HEK293 (cell line): ENCODE data around the gene NRP1.

Experiments
- ATF2 ChIP-seq: fragments of 450-650 bp; formaldehyde crosslinking; IDR thresholded peaks from 2 replicates; pipeline ENCODE4 v1.5.1; 2016; ENCODE audit warnings: missing biosample characterization, missing genetic modification characterization, low read depth
- ELK4 ChIP-seq: IDR thresholded peaks from 2 replicates; pipeline ENCODE4 v1.6.1; 2011; ENCODE audit warnings: mild to moderate bottlenecking, low read depth, low read length, borderline replicate concordance
- FEZF1 ChIP-seq: fragments of 450-650 bp; formaldehyde crosslinking; IDR thresholded peaks from 2 replicates; pipeline ENCODE4 v1.5.1; 2016; ENCODE audit warnings: missing biosample characterization, missing genetic modification characterization
- GFI1B ChIP-seq: fragments of 450-650 bp; formaldehyde crosslinking; IDR thresholded peaks from 2 replicates; pipeline ENCODE4 v1.5.1; 2016; ENCODE audit warnings: missing biosample characterization, missing genetic modification characterization
- GLIS2 ChIP-seq: fragments of 450-650 bp; formaldehyde crosslinking; IDR thresholded peaks from 2 replicates; pipeline ENCODE4 v1.5.1; 2016; ENCODE audit warnings: missing biosample characterization, missing genetic modification characterization
- KLF16 ChIP-seq: fragments of 450-650 bp; formaldehyde crosslinking; IDR thresholded peaks from 2 replicates; pipeline ENCODE4 v1.5.1; 2017; ENCODE audit warnings: missing biosample characterization, missing genetic modification characterization
- KLF7 ChIP-seq: fragments of 450-650 bp; formaldehyde crosslinking; IDR thresholded peaks from 2 replicates; pipeline ENCODE4 v1.5.1; 2016; ENCODE audit warnings: missing biosample characterization, missing genetic modification characterization, borderline replicate concordance
- PRDM6 ChIP-seq: fragments of 450-650 bp; formaldehyde crosslinking; IDR thresholded peaks from 2 replicates; pipeline ENCODE4 v1.5.1; 2017; ENCODE audit warnings: missing biosample characterization, missing genetic modification characterization
- SP2 ChIP-seq: fragments of 450-650 bp; formaldehyde crosslinking; IDR thresholded peaks from 2 replicates; pipeline ENCODE4 v1.5.1; 2016; ENCODE audit warnings: missing biosample characterization, missing genetic modification characterization
- YY2 ChIP-seq: fragments of 450-650 bp; formaldehyde crosslinking; IDR thresholded peaks from 2 replicates; pipeline ENCODE4 v1.5.1; 2016; ENCODE audit warnings: missing biosample characterization, missing genetic modification characterization
- ZBTB1 ChIP-seq: fragments of 450-650 bp; formaldehyde crosslinking; IDR thresholded peaks from 2 replicates; pipeline ENCODE4 v1.5.1; 2016; ENCODE audit warnings: missing biosample characterization, missing genetic modification characterization
- ZBTB20 ChIP-seq: fragments of 450-650 bp; formaldehyde crosslinking; IDR thresholded peaks from 2 replicates; pipeline ENCODE4 v1.5.1; 2016; ENCODE audit warnings: missing biosample characterization, missing genetic modification characterization
- ZNF140 ChIP-seq: fragments of 450-650 bp; formaldehyde crosslinking; IDR thresholded peaks from 2 replicates; pipeline ENCODE4 v1.5.1; 2016; ENCODE audit warnings: missing biosample characterization, missing genetic modification characterization
- ZNF175 ChIP-seq: fragments of 450-650 bp; formaldehyde crosslinking; IDR thresholded peaks from 2 replicates; pipeline ENCODE4 v1.5.1; 2016; ENCODE audit warnings: missing biosample characterization, missing genetic modification characterization
- ZNF23 ChIP-seq: fragments of 450-650 bp; formaldehyde crosslinking; IDR thresholded peaks from 2 replicates; pipeline ENCODE4 v1.5.1; 2016; ENCODE audit warnings: missing biosample characterization, missing genetic modification characterization, borderline replicate concordance
- ZNF24 ChIP-seq: fragments of 450-650 bp; formaldehyde crosslinking; IDR thresholded peaks from 2 replicates; pipeline ENCODE4 v1.5.1; 2016; ENCODE audit warnings: missing biosample characterization, missing genetic modification characterization
- ZNF248 ChIP-seq: fragments of 450-650 bp; formaldehyde crosslinking; IDR thresholded peaks from 2 replicates; pipeline ENCODE4 v1.5.1; 2017; ENCODE audit warnings: missing biosample characterization, missing genetic modification characterization
- ZNF280D ChIP-seq: fragments of 450-650 bp; formaldehyde crosslinking; IDR thresholded peaks from 2 replicates; pipeline ENCODE4 v1.5.1; 2016; ENCODE audit warnings: missing biosample characterization, missing genetic modification characterization
- ZNF292 ChIP-seq: fragments of 450-650 bp; formaldehyde crosslinking; IDR thresholded peaks from 2 replicates; pipeline ENCODE4 v1.5.1; 2016; ENCODE audit warnings: low read depth, missing biosample characterization, missing genetic modification characterization, borderline replicate concordance
- ZNF398 ChIP-seq: fragments of 450-650 bp; formaldehyde crosslinking; IDR thresholded peaks from 2 replicates; pipeline ENCODE4 v1.5.1; 2017; ENCODE audit warnings: missing biosample characterization, missing genetic modification characterization
- ZNF488 ChIP-seq: fragments of 450-650 bp; formaldehyde crosslinking; IDR thresholded peaks from 2 replicates; pipeline ENCODE4 v1.5.1; 2016; ENCODE audit warnings: missing biosample characterization, missing genetic modification characterization
- ZNF530 ChIP-seq: fragments of 450-650 bp; formaldehyde crosslinking; IDR thresholded peaks from 2 replicates; pipeline ENCODE4 v1.5.1; 2016; ENCODE audit warnings: low read depth, missing biosample characterization, missing genetic modification characterization
- ZNF558 ChIP-seq: fragments of 450-650 bp; formaldehyde crosslinking; IDR thresholded peaks from 2 replicates; pipeline ENCODE4 v1.5.1; 2016; ENCODE audit warnings: missing biosample characterization, missing genetic modification characterization
- ZNF600 ChIP-seq: fragments of 450-650 bp; formaldehyde crosslinking; IDR thresholded peaks from 2 replicates; pipeline ENCODE4 v1.5.1; 2016; ENCODE audit warnings: missing biosample characterization, missing genetic modification characterization
- ZNF654 ChIP-seq: fragments of 450-650 bp; formaldehyde crosslinking; IDR thresholded peaks from 2 replicates; pipeline ENCODE4 v1.5.1; 2016; ENCODE audit warnings: low read depth, missing biosample characterization, missing genetic modification characterization
- ZNF677 ChIP-seq: fragments of 450-650 bp; IDR thresholded peaks from 2 replicates; pipeline ENCODE4 v1.5.0; 2018; ENCODE audit warnings: missing biosample characterization, mild to moderate bottlenecking, missing genetic modification characterization, moderate library complexity
- ZNF692 ChIP-seq: fragments of 450-650 bp; formaldehyde crosslinking; IDR thresholded peaks from 2 replicates; pipeline ENCODE4 v1.5.1; 2016; ENCODE audit warnings: missing biosample characterization, missing genetic modification characterization
- ZNF777 ChIP-seq: fragments of 450-650 bp; formaldehyde crosslinking; IDR thresholded peaks from 2 replicates; pipeline ENCODE4 v1.5.1; 2017; ENCODE audit warnings: missing biosample characterization, missing genetic modification characterization, borderline replicate concordance
- ZSCAN16 ChIP-seq: fragments of 450-650 bp; formaldehyde crosslinking; IDR thresholded peaks from 2 replicates; pipeline ENCODE4 v1.5.1; 2016; ENCODE audit warnings: missing biosample characterization, missing genetic modification characterization

The NRP1 gene

GRCh38 chr10:33273295-33274002 is 61.0 kb downstream of the NRP1 start (continued):
- TF ChIP-seq ZNF777, result no peak
- no peak for TF ChIP-seq ZNF530 (tag by site-specific recombination)
- TF ChIP-seq ZNF677, result no peak
- TF ChIP-seq PRDM6, result no peak
- peak; percentile 40; the same call in 1 of the 2 replicates for TF ChIP-seq ZBTB20 (tag by site-specific recombination)
- no peak for TF ChIP-seq ZNF292 (tag by site-specific recombination)
- no peak for TF ChIP-seq SP2 (tag by site-specific recombination)
- peak; percentile 56 for TF ChIP-seq ZNF24
- no peak for TF ChIP-seq GFI1B (tag by site-specific recombination)
- 0 out of 2 replicates have a peak, but pooled peaks have one; percentile 38 for TF ChIP-seq GLIS2 (tag by site-specific recombination)
- no peak for TF ChIP-seq ZNF280D (tag by site-specific recombination)
- TF ChIP-seq ZNF175 (tag by site-specific recombination), result no peak
- TF ChIP-seq KLF7 (tag by site-specific recombination), result no peak
- no peak for TF ChIP-seq ZNF398 (tag by site-specific recombination)
- TF ChIP-seq FEZF1 (tag by site-specific recombination), result peak; percentile 32
- no peak for TF ChIP-seq ATF2 (tag by site-specific recombination)
- peak; percentile 96 for TF ChIP-seq ZNF600
- TF ChIP-seq ZNF488 (tag by site-specific recombination), result no peak
- TF ChIP-seq ZNF23 (tag by site-specific recombination), result no peak
- TF ChIP-seq ZNF654 (tag by site-specific recombination), result no peak
- TF ChIP-seq YY2 (tag by site-specific recombination), result no peak
- TF ChIP-seq ZNF248 (tag by site-specific recombination), result no peak
- no peak for TF ChIP-seq KLF16 (tag by site-specific recombination)
- TF ChIP-seq ZNF558 (tag by site-specific recombination), result no peak
- TF ChIP-seq ZNF140, result no peak
- no peak for TF ChIP-seq ZBTB1 (tag by site-specific recombination)
- TF ChIP-seq ZSCAN16 (tag by site-specific recombination), result no peak
- no peak for TF ChIP-seq ELK4
- TF ChIP-seq ZNF692 (tag by site-specific recombination), result peak; percentile 50; the same call in 1 of the 2 replicates
